GM18507 (cell line): ENCODE results near the gene CHKA.
A peak's percentile ranks its signal among the peaks of the same experiment; 100 is the strongest.

Source experiments
- DNase-seq: peaks from one replicate; pipeline ENCODE4 v3.0.0; 2011; ENCODE audit warnings: low read depth; ENCODE audit not compliant: insufficient read length; ENCODE audit errors: extremely low spot score
- FAIRE-seq: peaks from 2 replicates; lab custom pipeline; 2011; peaks lifted over from hg19 to GRCh38; lab: Jason Lieb, UNC

Gene CHKA

DNA sequence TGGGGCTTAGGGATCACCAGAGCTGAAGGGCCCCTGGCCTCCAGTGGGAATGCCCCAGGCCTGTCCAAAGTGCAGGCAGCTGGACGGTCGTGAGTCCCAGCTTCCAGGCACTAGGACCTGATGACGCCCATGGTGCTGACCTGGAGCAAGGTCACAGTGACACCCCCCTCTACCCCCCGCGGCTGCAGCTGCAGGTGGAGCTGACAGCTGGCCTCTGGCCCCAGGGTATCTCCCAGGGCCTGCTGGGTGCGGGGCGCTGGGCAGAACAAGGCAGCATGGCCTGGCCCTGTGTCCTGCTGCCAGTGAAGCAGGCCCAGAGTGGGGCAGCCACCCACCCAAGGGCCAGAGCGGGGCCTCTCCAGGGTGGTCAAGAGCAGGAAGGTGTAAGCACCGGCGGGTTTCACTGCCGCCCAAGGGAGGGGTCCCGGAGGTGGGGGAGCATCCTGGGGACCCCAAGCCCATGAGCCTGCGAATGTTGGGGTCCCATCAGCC is 82.9 kb downstream of the CHKA start:
- no peak for DNase-seq

GRCh38 chr11:68037411-68038225 is 83.6 kb downstream of the CHKA start:
- DNase-seq (no peak), FAIRE-seq (no peak)

More for the DNA sequence above, 82.9 kb downstream of the CHKA start:
- FAIRE-seq, result no peak

DNA sequence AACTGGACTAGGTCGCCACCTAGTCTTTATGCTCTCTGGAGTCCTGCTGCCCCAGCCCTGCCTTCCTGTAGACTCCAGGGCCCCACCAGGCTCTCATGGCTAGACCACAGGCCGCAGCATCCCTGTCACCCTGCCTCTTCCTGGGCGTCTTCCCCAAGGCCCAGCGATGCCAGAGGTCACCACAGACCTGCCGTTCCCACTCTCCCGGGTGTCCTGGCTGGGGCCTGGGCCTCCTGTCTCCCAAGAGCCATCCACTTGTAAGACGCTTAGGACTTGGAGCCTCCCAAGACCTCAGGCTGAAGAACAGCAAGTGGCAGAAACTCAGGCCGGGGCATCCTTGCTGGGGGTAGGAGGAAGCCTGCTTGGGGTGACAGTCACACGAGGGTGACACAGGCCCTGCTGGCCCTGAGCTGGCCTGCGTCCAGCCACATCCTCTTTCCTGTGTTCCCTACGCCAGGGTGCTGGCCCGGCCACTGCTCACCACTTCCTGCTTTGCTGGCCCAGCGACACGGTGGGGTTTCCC is 84.4 kb downstream of the CHKA start:
- no peak for DNase-seq
- FAIRE-seq, result no peak

DNA sequence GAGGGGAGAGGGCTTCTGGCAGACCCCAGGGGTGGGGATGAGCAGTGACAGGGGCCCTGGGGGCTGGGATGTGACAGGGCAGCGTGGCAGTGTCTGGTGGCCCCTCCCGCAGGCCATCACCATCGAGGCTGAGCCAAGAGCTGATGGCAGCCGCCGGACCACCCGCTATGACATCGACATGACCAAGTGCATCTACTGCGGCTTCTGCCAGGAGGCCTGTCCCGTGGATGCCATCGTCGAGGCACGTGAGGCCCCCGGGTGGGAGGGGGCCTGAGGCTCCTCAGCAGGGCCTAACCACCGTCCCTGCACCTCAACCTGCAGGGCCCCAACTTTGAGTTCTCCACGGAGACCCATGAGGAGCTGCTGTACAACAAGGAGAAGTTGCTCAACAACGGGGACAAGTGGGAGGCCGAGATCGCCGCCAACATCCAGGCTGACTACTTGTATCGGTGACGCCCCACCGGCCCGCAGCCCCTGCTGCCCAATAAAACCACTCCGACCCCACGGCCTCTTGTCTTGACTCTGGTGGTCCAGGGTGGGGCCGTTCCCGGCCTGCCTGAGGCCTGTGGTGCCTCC is 85.0 kb downstream of the CHKA start:
- DNase-seq (no peak), FAIRE-seq (no peak)

- no peak for DNase-seq
- no peak for FAIRE-seq
Measured at GRCh38 chr11:68035266-68035876, 85.8 kb downstream of the CHKA start.

GRCh38 chr11:68033708-68034045 is 87.5 kb downstream of the CHKA start:
- FAIRE-seq, result no peak

DNA sequence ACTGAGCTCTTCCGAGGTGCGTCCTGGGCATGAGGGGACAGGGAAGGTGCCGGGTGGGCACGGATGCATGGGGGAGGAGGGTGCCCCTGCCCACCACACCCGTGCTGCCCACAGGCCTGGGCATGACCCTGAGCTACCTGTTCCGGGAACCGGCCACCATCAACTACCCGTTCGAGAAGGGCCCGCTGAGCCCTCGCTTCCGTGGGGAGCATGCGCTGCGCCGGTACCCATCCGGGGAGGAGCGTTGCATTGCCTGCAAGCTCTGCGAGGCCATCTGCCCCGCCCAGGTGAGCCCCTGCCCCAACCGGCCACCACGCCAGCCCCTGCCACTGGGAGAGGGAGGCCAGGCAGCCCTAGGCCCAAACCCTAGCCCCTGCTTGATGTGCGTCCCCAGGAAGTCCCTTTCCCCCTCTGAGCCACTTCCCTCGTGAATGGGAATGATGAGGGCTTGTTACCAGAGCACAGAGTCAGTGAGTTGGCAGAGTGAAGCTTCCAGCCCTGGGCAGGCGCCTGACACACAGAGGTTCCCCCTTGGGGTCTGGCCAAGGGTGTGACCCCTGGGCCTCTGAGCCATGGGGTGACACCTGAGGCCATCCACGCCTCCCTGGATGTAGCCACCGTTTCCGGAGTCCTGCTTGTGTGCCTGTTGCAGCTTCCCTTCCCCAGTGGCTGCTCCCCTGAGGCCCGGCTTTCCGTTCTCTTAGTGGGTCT is 88.0 kb downstream of the CHKA start:
- FAIRE-seq (no peak), DNase-seq (no peak)

More at GRCh38 chr11:68033708-68034045, 87.5 kb downstream of the CHKA start:
- DNase-seq, result no peak

GRCh38 chr11:68032003-68032402 is 89.2 kb downstream of the CHKA start:
- FAIRE-seq (no peak), DNase-seq (no peak)

- no peak for FAIRE-seq
- no peak for DNase-seq
Measured at GRCh38 chr11:68031144-68031464, 90.1 kb downstream of the CHKA start.

GRCh38 chr11:68030318-68031143 is 90.7 kb downstream of the CHKA start, which contains the start of gene NDUFS8:
TSS of gene NDUFS8 (plus strand) at chr11:68030681. CDS start at chr11:68032152, 1,471 bp downstream.
- FAIRE-seq (peak; percentile 100), DNase-seq (peak; percentile 97)

DNA sequence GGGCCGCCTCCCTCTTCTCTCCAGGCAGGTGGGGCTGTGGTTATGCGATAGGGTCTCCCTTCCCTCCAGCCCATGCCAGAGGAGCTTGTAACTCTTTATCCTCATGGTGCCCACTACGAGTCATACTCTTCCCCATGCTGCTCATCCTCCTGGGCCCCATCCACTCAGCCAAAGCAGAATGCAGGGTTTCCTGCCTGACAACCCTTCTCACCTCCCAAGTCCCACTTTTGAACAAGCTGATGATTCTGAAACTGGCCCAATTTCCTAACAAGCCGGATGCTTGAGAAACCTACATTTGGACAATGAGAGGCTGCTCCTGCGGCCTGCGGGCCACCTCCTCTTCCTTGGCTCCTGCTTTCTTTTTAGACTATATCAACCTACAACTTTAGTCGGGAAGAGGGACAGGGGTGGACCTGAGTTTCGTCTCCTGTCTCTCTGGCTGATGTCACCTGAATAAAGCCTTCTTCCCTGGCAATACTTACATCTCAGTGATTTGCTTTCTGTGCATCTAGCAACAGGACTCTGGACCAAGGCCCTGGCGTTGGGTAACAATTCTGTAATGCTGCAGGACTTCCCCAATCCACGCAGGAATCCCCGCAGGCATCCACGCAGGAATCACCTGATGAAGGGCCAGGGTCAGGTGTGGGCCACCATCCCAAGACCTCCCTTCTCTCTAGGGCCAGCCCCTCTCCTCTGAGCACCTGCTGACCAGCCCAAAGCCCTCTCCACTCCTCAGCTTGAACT is 92.2 kb downstream of the CHKA start:
- DNase-seq (no peak), FAIRE-seq (no peak)

DNA sequence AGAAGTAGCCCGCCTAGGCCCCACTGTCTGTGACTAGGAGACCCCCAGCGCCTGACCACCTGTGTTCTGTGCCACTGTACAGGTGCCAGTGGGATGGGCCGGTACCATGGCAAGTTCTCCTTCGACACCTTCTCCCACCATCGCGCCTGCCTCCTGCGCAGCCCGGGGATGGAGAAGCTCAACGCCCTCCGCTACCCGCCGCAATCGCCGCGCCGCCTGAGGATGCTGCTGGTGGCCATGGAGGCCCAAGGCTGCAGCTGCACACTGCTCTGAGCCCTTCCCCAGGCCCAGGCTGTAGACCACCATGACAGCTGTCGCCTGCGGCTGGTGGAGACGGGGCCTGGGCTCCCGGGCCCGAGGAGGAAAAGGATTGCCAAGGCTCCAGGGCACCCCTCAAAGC is 93.5 kb downstream of the CHKA start:
- FAIRE-seq (no peak), DNase-seq (no peak)

- DNase-seq (no peak), FAIRE-seq (no peak)
Measured at GRCh38 chr11:68026391-68027105, 94.6 kb downstream of the CHKA start.

- FAIRE-seq (no peak), DNase-seq (no peak)
Measured at GRCh38 chr11:68025047-68025446, 96.1 kb downstream of the CHKA start.

DNA sequence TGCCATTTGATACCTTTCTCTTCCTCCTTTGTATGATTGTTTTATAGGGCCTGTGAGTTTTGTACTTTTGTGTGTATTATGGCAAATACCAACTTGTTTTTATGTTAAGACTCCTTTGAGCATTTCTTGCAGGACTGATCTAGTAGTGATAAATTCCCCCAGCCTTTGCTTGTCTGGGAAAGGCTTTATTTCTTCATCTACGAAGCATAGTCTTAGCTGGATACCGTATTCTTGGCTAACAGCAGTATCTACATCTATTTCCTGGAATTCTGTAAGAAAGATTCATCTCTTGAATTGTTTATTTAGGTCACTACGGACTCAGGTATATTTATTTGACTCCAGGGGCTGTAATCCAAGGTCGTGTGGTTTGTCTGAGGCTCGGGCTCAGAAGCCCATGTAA is 96.7 kb downstream of the CHKA start:
- FAIRE-seq (no peak), DNase-seq (no peak)

- FAIRE-seq (no peak), DNase-seq (no peak)
Measured at GRCh38 chr11:68022531-68022930, 98.7 kb downstream of the CHKA start.

GRCh38 chr11:68021167-68021787 is 99.9 kb downstream of the CHKA start:
- FAIRE-seq (no peak), DNase-seq (no peak)
